SK-N-SH treated with all-trans-retinoic acid at 6 μM for 48 hours (cell line): ENCODE measurements around the gene RNF207.
A peak's percentile ranks its signal among the peaks of the same experiment; 100 is the strongest.

ENCODE experiments used
- ATAC-seq: fragments of 200-7000 bp; cut with Tn5 transposase; 3 replicates; pipeline ENCODE4 v1.9.1; 2020; ENCODE audit warnings: mild to moderate bottlenecking, moderate library complexity
- ARNTL ChIP-seq: fragments of 450-650 bp; formaldehyde crosslinking; IDR thresholded peaks from 2 replicates; pipeline ENCODE4 v1.5.0; 2020; ENCODE audit warnings: low read depth, mild to moderate bottlenecking, moderate library complexity, borderline replicate concordance
- BACH2 ChIP-seq: fragments of 250-450 bp; sonication (Bioruptor Pico); IDR thresholded peaks from 2 replicates; pipeline ENCODE4 v1.9.0; 2021; ENCODE audit warnings: mild to moderate bottlenecking, borderline replicate concordance
- CSDC2 ChIP-seq: fragments of 250-450 bp; sonication (Bioruptor Pico); IDR thresholded peaks from 2 replicates; pipeline ENCODE4 v1.5.0; 2020; ENCODE audit warnings: mild to moderate bottlenecking, moderate library complexity
- ESRRG ChIP-seq: fragments of 250-450 bp; sonication (Bioruptor Pico); IDR thresholded peaks from 2 replicates; pipeline ENCODE4 v1.6.1; 2021; ENCODE audit warnings: mild to moderate bottlenecking
- GLIS3 ChIP-seq: fragments of 250-450 bp; sonication (Bioruptor Pico); IDR thresholded peaks from 2 replicates; pipeline ENCODE4 v1.5.0; 2020; ENCODE audit warnings: mild to moderate bottlenecking, moderate library complexity
- ISL1 ChIP-seq: fragments of 250-450 bp; sonication (Bioruptor Pico); IDR thresholded peaks from 2 replicates; pipeline ENCODE4 v2.1.2; 2022; ENCODE audit warnings: mild to moderate bottlenecking, moderate library complexity
- OSR1 ChIP-seq: fragments of 250-450 bp; sonication (Bioruptor Pico); IDR thresholded peaks from 2 replicates; pipeline ENCODE4 v1.8.0; 2022; ENCODE audit warnings: moderate library complexity, mild to moderate bottlenecking, inconsistent platforms
- PPARA ChIP-seq: fragments of 250-450 bp; sonication (Bioruptor Pico); IDR thresholded peaks from 2 replicates; pipeline ENCODE4 v1.5.0; 2020; ENCODE audit warnings: mild to moderate bottlenecking, borderline replicate concordance
- RARB ChIP-seq: fragments of 250-450 bp; sonication (Bioruptor Pico); IDR thresholded peaks from 2 replicates; pipeline ENCODE4 v1.8.0; 2021; ENCODE audit warnings: mild to moderate bottlenecking, moderate library complexity
- SNAI2 ChIP-seq: fragments of 250-450 bp; sonication (Bioruptor Pico); IDR thresholded peaks from 2 replicates; pipeline ENCODE4 v1.5.0; 2020; ENCODE audit warnings: mild to moderate bottlenecking, moderate library complexity
- TCF4 ChIP-seq: fragments of 250-450 bp; sonication (Bioruptor Pico); IDR thresholded peaks from 2 replicates; pipeline ENCODE4 v1.8.0; 2021; ENCODE audit warnings: mild to moderate bottlenecking, moderate library complexity, borderline replicate concordance
- TOX ChIP-seq: fragments of 250-450 bp; sonication (Bioruptor Pico); IDR thresholded peaks from 2 replicates; pipeline ENCODE4 v1.8.0; 2021; ENCODE audit warnings: mild to moderate bottlenecking, moderate library complexity, borderline replicate concordance
- ZC3H10 ChIP-seq: fragments of 250-450 bp; sonication (Bioruptor Pico); IDR thresholded peaks from 2 replicates; pipeline ENCODE4 v1.5.1; 2021; ENCODE audit warnings: mild to moderate bottlenecking, moderate library complexity
- ZFP3 ChIP-seq: fragments of 250-450 bp; sonication (Bioruptor Pico); IDR thresholded peaks from 2 replicates; pipeline ENCODE4 v1.5.0; 2020; ENCODE audit warnings: mild to moderate bottlenecking, moderate library complexity
- ZFP30 ChIP-seq: fragments of 450-650 bp; formaldehyde crosslinking; IDR thresholded peaks from 2 replicates; pipeline ENCODE4 v1.5.0; 2022; ENCODE audit warnings: mild to moderate bottlenecking, moderate library complexity
- ZNF565 ChIP-seq: fragments of 450-650 bp; formaldehyde crosslinking; conservative IDR thresholded peaks from 2 replicates; pipeline ENCODE4 v1.5.0; 2020; ENCODE audit warnings: low read depth, mild to moderate bottlenecking, moderate library complexity
- ZNF70 ChIP-seq: fragments of 450-650 bp; formaldehyde crosslinking; IDR thresholded peaks from 2 replicates; pipeline ENCODE4 v1.5.0; 2020; ENCODE audit warnings: mild to moderate bottlenecking, moderate library complexity
- TF ChIP-seq, protein P1 (sequence below): fragments of 250-450 bp; sonication (Bioruptor Pico); IDR thresholded peaks from 2 replicates; pipeline ENCODE4 v1.5.0; 2020; ENCODE audit warnings: mild to moderate bottlenecking, moderate library complexity
- TF ChIP-seq, protein P2 (sequence below): fragments of 250-450 bp; sonication (Bioruptor Pico); IDR thresholded peaks from 2 replicates; pipeline ENCODE4 v1.8.0; 2021; ENCODE audit warnings: low read depth, mild to moderate bottlenecking, moderate library complexity, borderline replicate concordance
- TF ChIP-seq, protein P3 (sequence below): fragments of 250-450 bp; sonication (Bioruptor Pico); IDR thresholded peaks from 2 replicates; pipeline ENCODE4 v1.5.1; 2021; ENCODE audit warnings: mild to moderate bottlenecking, moderate library complexity
- TF ChIP-seq, protein P4 (sequence below): fragments of 250-450 bp; sonication (Bioruptor Pico); IDR thresholded peaks from 2 replicates; pipeline ENCODE4 v1.5.1; 2020; ENCODE audit warnings: low read depth, mild to moderate bottlenecking, moderate library complexity

RNF207 gene

DNA sequence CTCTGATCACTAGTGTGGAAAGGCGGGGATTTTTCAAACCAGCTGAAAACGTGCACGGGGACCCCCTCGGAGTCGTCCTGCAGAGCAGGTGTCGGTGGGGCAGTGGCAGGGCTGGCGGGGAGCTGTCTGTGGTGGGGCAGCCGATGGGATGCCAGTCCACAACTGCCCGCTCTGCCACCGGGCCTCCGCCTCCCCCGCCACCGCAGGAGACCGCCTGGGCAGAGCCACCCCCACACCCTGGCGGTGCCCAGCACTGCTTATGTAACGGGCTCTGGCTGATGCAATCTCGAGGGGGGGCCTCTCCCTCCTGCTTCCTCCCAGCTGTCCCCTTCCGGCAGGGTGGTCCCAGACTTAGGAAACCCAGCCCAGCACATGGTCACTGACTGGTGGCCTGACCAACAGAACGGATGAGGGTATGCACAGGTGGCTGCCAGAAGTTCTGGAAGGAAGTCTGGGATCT is 35.1 kb upstream of the RNF207 start (continued):
- TF ChIP-seq, protein P1, sequence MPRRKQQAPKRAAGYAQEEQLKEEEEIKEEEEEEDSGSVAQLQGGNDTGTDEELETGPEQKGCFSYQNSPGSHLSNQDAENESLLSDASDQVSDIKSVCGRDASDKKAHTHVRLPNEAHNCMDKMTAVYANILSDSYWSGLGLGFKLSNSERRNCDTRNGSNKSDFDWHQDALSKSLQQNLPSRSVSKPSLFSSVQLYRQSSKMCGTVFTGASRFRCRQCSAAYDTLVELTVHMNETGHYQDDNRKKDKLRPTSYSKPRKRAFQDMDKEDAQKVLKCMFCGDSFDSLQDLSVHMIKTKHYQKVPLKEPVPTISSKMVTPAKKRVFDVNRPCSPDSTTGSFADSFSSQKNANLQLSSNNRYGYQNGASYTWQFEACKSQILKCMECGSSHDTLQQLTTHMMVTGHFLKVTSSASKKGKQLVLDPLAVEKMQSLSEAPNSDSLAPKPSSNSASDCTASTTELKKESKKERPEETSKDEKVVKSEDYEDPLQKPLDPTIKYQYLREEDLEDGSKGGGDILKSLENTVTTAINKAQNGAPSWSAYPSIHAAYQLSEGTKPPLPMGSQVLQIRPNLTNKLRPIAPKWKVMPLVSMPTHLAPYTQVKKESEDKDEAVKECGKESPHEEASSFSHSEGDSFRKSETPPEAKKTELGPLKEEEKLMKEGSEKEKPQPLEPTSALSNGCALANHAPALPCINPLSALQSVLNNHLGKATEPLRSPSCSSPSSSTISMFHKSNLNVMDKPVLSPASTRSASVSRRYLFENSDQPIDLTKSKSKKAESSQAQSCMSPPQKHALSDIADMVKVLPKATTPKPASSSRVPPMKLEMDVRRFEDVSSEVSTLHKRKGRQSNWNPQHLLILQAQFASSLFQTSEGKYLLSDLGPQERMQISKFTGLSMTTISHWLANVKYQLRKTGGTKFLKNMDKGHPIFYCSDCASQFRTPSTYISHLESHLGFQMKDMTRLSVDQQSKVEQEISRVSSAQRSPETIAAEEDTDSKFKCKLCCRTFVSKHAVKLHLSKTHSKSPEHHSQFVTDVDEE, result no peak
- TF ChIP-seq ZC3H10 (CRISPR knock-in tag) (no peak), ESRRG (CRISPR knock-in tag) (no peak), TCF4 (CRISPR knock-in tag) (no peak), ZNF70 (CRISPR knock-in tag) (no peak), ZFP3 (CRISPR knock-in tag) (no peak), BACH2 (no peak), OSR1 (no peak), ZFP30 (CRISPR knock-in tag) (no peak), GLIS3 (CRISPR knock-in tag) (no peak), SNAI2 (no peak), RARB (no peak)
- TF ChIP-seq, protein P2, sequence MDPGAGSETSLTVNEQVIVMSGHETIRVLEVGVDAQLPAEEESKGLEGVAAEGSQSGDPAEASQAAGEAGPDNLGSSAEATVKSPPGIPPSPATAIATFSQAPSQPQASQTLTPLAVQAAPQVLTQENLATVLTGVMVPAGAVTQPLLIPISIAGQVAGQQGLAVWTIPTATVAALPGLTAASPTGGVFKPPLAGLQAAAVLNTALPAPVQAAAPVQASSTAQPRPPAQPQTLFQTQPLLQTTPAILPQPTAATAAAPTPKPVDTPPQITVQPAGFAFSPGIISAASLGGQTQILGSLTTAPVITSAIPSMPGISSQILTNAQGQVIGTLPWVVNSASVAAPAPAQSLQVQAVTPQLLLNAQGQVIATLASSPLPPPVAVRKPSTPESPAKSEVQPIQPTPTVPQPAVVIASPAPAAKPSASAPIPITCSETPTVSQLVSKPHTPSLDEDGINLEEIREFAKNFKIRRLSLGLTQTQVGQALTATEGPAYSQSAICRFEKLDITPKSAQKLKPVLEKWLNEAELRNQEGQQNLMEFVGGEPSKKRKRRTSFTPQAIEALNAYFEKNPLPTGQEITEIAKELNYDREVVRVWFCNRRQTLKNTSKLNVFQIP (CRISPR knock-in tag), result no peak

DNA sequence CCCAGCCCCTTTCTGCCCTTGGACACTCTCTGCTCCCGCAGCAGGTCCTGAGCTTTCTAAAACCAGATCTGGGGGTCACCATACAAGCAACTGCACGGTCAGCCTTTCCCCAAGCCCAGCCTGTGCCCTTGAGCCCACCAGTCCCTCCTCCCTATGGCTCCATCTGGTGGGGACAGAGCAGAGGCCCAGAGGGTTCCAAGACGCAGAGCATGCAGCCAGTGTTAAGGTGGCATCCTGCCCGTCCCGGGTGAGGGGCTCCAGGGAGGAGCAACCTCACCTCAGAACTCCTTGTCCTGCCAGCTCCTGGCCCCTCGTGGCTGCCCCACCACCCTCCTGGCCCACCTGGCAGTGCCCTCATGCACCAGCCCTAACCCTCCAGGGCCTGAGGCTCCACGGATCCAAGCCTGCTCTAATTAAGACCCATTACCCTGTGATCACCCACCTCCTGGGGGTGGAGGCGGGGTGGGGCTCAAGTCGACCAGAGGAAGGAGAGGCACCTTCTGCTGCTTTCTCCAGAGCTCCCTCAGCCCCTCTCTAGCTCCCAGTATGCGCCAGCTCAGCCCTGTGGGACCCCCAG is 34.3 kb upstream of the RNF207 start:
- ATAC-seq, result peak; percentile 74

DNA sequence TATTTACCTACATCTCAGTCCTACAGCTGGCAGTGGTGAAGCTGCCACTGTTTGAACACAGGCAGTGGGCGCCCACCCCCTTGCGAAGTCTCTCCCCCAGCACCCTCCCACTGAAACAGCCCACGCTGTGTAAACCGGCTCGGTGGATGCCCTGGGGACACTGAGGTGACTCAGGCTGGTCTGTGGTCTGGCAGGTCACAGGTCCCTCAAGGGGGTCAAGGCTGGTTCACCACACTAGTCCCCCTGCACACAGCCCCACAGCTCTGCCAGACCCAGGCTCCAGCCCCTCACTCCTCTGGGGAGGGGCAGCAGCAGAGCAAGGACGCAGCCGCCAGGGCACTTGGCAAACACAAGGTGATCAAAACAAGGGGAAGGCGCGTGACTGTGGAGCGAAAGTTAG is 33.4 kb upstream of the RNF207 start:
- no peak for ATAC-seq
- TF ChIP-seq, protein P2 (CRISPR knock-in tag), result no peak
- TF ChIP-seq ARNTL, result no peak
- no peak for TF ChIP-seq ESRRG (CRISPR knock-in tag)
- TF ChIP-seq ZFP3 (CRISPR knock-in tag), result no peak
- no peak for TF ChIP-seq SNAI2
- TF ChIP-seq PPARA, result no peak
- no peak for TF ChIP-seq CSDC2 (CRISPR knock-in tag)
- TF ChIP-seq ZNF70 (CRISPR knock-in tag), result no peak
- TF ChIP-seq, all 23 proteins: peak for 0

More for the DNA sequence above, 34.3 kb upstream of the RNF207 start:
- TF ChIP-seq, protein P3, sequence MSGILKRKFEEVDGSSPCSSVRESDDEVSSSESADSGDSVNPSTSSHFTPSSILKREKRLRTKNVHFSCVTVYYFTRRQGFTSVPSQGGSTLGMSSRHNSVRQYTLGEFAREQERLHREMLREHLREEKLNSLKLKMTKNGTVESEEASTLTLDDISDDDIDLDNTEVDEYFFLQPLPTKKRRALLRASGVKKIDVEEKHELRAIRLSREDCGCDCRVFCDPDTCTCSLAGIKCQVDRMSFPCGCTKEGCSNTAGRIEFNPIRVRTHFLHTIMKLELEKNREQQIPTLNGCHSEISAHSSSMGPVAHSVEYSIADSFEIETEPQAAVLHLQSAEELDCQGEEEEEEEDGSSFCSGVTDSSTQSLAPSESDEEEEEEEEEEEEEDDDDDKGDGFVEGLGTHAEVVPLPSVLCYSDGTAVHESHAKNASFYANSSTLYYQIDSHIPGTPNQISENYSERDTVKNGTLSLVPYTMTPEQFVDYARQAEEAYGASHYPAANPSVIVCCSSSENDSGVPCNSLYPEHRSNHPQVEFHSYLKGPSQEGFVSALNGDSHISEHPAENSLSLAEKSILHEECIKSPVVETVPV, result no peak

DNA sequence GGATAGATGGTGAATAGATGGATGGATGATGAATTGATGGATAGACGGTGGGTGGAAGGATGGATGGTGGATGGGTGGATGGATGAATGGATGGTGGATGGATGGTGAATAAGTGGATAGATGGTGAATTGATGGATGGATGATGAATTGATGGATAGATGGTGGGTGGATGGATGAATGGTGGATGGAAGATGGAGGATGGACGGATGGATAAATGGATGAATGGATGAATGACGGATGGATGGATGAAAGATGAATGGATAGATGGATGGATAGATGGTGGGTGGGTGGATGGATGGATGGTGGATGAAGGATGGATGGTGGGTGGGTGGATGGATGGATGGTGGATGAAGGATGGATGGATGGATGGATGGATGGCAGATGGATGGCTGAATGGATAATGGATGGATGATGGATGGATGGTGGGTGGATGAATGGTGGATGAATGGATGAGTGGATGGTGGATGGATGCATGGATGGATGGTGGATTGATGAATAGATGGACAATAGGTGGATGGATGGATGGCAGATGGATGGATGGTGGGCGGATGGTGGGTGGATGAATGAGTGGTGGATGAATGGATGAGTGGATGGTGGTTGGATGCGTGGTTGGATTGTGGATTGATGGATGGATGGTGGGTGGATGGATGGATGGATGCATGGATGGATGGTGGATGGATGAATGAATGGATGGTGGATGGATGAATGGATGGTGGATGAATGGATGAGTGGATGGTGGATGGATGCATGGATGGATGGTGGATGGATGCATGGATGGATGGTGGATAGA is 31.1 kb upstream of the RNF207 start:
- ATAC-seq, result no peak
- TF ChIP-seq, protein P4, sequence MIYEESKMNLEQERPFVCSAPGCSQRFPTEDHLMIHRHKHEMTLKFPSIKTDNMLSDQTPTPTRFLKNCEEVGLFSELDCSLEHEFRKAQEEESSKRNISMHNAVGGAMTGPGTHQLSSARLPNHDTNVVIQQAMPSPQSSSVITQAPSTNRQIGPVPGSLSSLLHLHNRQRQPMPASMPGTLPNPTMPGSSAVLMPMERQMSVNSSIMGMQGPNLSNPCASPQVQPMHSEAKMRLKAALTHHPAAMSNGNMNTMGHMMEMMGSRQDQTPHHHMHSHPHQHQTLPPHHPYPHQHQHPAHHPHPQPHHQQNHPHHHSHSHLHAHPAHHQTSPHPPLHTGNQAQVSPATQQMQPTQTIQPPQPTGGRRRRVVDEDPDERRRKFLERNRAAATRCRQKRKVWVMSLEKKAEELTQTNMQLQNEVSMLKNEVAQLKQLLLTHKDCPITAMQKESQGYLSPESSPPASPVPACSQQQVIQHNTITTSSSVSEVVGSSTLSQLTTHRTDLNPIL, result no peak
- TF ChIP-seq, protein P3, result no peak
- TF ChIP-seq TCF4 (CRISPR knock-in tag) (no peak), ZNF565 (CRISPR knock-in tag) (no peak), TOX (no peak), PPARA (no peak), ARNTL (no peak), ISL1 (CRISPR knock-in tag) (no peak), ZC3H10 (CRISPR knock-in tag) (no peak), ZNF70 (CRISPR knock-in tag) (no peak)
- TF ChIP-seq, protein P1, result no peak
